HG02623 (cell line): ENCODE measurements around the gene DDO.
"Not testable (repeated sequence)": the region's sequence is repeated elsewhere in the genome, so short reads cannot be mapped to it uniquely, and the experiment has no call there.

Experiments
- ATAC-seq: cut with Tn5 transposase; IDR thresholded peaks from one replicate; pipeline ENCODE4 v1.9.1; 2021; ENCODE audit warnings: moderate library complexity; ENCODE audit not compliant: unreplicated experiment

DDO gene, protein sequence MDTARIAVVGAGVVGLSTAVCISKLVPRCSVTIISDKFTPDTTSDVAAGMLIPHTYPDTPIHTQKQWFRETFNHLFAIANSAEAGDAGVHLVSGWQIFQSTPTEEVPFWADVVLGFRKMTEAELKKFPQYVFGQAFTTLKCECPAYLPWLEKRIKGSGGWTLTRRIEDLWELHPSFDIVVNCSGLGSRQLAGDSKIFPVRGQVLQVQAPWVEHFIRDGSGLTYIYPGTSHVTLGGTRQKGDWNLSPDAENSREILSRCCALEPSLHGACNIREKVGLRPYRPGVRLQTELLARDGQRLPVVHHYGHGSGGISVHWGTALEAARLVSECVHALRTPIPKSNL

GRCh38 chr6:110415086-110415916, at the start of gene DDO:
Gene DDO (minus strand): TSS chr6:110415575. CDS start chr6:110413462, 2,113 bp downstream.
- ATAC-seq: no peak

DNA sequence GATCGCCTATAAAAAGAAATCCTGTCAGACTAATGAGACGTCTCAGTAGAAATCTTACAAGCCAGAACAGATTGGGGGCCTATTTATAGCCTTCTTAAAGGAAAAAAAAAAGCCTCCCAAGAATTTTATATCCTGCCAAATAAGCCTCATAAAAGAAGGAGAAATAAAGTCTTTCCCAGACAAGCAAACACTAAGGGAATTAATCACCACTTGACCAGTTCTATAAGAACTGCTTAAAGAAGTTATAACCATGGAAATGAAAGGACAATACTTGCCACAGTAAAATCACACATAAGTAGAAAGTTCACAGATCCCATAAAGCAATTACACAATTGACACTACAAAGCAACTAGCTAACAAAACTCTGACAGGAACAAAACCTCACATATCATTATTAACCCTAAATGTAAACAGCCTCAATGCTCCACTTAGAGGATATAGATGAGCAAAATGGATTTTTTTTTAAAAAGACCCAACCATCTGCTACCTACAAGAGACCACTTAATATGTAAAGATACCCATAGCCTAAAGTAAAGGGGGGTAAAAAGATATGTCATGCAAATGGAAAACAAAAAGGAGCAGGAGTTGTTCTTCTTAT, 47.6 kb upstream of the DDO start:
- ATAC-seq: no peak

DNA sequence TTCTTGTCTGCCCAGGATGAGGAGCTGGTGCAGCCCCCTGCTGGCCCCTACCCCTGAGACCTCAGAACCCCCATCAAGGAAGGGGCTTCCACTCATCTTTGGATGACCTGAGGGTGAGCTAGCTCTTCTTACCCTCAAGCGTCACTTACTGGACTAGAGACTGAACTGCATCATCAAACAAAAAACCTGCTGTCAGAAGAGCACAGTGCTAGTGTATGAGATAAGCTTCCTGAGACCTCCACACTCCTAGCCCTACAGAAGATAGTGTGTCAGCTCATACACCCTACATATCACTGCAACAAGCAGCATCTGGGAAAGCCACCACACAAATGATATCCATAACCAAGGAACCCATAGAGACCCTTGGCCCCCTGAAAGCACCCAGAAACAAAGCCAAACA, 46.0 kb upstream of the DDO start:
- ATAC-seq: no peak

DNA sequence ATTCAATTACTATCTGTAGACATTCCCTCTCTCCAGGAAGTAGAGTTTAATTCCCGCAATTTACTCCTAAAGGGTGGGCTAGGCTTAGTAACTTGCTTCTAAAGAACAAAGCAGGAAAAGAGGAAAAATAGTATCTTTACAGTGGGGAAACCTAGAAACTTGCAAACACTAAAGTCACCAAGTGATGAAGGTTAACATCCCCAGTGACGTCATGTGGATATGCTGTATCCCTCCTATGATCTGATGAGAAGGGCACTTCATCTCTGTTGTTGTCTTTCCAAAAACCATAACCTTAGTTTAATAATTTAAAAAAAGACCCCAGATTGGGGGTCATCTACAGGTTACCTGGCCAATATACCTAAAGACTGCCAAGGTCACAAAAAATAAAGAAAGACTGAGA, 43.8 kb upstream of the DDO start:
- ATAC-seq: no peak

DNA sequence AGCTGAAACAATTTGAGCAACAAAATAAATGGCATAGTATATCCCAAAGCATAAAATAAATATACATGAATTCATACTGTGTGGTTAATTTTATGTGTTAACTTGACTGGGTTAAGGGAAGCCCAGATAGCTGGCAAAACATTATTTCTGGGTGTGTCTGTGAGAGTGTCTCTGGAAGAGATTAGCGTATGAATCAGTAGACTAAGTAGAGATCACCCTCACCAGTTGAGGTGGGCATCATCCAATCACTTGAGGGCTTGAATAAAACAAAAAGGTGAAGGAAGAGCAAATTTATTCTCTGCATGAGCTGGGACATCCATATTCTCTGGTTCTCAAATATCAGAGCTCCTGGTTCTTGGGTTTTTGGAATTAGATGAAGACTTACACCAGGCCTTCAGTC, 43.1 kb upstream of the DDO start:
- no peak for ATAC-seq

- not testable (repeated sequence) for ATAC-seq
These were observed 42.3 kb upstream of the DDO start for GRCh38 chr6:110457567-110458175.

DNA sequence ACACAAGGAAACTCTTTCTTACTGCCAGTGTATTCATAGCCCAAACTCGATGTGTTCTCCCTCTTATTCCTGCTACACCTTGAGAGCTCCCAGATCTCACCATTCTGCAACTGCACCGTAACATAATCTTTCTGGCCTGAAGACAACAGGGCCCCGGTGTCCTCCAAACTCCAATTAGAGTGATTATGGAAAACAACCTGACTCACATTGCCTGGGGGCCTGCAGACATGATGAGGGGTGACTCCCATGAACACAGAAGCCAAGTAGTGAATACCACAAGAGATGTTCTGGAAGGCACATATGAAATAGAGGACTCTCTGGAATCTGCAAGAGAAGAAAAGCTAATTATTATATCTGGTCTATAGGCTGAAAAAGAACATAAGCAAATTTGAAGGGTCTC, 41.3 kb upstream of the DDO start:
- no peak for ATAC-seq

GRCh38 chr6:110449541-110449895, 34.1 kb upstream of the DDO start:
- no peak for ATAC-seq

GRCh38 chr6:110448846-110449540, 33.6 kb upstream of the DDO start:
- ATAC-seq: no peak

- ATAC-seq: no peak
These were observed 32.4 kb upstream of the DDO start for GRCh38 chr6:110447761-110448160.

DNA sequence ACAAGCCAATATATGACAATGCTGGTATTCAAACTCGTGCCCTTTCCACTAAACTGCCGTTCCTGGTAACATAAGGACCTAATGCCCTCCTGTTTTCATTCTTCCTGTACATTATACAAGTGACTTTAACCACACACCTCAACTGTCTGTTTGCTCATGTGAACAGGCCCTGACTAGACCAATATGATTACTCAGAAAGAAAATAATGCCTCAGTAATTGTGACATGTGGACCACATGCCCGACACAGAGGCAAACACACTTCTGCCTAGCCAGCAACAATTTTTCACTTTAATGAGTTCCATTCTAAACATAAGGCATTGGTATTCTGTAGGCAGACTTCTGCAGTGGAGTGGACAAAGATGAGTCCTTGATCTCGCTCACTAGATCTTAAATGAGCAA, 31.0 kb upstream of the DDO start:
- ATAC-seq: no peak

- no peak for ATAC-seq
These were observed 24.7 kb upstream of the DDO start for GRCh38 chr6:110440026-110440425.

DNA sequence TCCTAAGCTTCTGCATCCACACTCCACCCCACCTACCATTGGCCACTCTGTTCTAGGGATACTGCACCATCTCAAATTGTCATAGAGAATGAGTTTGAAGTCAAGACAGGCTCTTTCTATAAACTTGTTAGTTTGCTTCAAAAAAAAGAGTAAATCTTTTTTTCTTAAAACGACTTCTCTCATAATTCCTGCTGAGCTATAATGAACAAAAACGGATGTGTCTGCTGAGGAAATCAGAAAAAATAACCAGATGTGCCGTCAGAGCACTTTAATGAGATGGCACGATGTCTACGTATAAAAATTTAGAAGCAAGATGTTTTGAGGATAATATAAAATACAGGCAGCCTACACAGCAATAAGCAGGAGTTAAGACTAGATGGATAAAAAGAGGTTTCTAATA, 24.0 kb upstream of the DDO start:
- no peak for ATAC-seq

DNA sequence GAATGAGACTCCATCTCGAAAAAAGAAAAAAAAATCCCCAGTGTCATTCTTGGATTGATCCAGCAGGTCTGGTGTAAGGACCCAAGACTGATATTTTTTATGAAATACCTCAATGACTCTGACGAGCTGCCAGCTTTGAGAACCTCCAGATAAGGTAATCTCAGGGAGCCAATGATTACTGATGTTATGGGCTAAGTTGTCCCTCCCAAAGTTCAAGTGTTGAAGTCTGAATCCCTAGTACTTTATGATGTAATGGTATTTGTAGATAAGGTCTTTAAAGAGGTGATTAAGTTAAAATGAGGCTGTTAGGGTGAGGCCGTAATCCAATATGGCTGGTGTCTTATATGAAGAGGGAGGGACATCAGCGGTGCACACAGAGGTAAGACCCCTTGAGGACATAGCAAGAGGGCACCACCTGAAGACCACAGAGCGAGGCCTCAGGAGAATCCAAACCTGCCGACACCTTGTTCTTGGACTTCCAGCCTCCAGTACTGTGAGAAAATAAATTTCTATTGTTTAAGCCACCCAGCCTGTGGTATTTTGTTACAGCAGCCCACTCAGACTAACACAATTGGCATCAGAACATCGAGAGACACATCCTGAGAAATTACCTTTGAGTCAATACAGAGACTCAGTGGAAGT, 19.7 kb upstream of the DDO start:
- ATAC-seq: no peak

DNA sequence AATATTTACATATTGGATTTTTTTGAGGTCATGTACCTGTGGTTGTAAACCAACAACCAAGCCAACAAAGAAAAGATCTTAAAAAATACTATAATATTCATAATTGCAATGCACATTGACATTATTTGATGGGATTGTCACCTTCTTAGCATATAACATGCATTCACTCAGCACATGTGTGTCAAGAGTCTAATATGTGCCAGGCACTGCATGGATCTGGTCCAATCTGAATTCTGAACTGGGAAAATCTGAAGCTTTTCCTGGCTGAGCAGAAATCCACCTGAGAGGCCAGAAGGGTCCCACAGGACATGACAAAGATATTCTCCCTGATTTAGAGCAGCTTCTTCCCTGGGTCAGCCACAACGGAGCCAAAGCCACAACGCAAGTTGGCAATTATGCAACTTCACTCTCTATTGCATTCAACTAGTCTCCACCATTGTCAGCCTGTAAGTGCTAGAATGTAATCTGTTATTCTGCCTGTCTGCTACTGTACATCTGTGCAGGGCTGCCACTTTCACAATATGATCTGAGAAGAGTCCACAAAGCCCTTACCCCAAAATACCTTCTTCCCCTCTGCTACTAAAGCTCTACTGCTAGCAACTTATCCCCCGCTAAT, 17.0 kb upstream of the DDO start:
- no peak for ATAC-seq

- ATAC-seq: no peak
These were observed 15.4 kb upstream of the DDO start for GRCh38 chr6:110430741-110431140.

- ATAC-seq: no peak
These were observed 14.9 kb upstream of the DDO start for GRCh38 chr6:110430236-110430635.

- ATAC-seq: no peak
These were observed 12.8 kb upstream of the DDO start for GRCh38 chr6:110428153-110428552.

- no peak for ATAC-seq
These were observed 10.4 kb upstream of the DDO start for GRCh38 chr6:110425816-110426215.

DNA sequence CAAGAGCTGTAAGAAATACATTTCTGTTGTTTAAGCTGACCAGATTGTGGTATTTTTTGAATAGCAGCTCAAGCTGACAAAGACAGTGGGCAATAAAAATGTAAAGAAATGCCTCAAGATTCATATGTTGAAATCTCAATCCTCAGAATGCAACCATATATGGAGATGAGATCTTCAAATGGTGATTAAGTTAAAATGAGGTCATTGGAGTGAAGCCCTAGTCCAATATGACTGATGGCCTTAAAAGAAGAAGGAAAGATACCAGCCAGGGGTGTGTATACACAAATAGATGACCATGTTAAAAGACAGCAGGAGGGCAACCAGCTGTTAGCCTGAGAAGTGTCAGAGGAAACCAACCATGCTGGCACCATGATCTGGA, 7.1 kb upstream of the DDO start:
- ATAC-seq: no peak
